GM18520 (cell line): Measurements from ENCODE around the gene GSE1.

Experiments used
- ATAC-seq: cut with Tn5 transposase; IDR thresholded peaks from one replicate; pipeline ENCODE4 v1.9.1; 2021; ENCODE audit not compliant: unreplicated experiment

Gene GSE1

DNA sequence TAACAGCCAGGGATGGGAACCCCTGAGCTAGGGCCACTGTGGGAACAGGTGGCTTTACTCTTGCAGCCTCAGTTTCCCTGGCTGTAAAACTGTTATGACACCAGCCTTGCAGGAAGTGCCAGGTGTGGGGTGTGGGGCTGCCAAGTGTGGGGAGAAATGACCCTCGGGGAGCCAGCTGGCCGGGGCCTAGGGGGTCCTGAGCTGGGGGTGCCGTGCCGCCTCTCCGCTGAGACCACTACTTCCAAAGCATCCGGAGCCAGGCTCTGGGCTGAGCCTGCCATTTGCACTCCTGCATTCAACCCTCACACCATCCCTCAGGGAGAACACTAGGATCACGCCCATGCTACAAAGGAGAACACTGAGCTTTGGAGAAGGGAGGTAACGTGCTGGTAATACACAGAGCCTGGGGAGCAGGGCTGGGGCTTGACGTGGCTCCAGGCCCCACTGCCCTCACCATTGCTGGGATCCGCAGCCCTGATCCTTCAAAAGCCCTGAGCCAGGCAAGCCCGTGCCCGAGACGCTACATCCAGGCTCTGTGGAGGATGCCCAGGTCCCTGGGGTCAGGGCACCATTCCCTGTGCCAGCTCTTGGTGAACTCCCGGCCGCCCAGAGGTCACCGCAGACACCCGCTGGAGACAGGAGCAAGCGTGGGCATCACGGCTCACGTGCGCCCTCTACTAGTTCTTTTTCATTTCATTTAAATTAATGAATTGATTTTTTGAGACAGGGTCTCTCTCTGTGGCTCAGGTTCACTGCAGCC, 104.5 kb downstream of the GSE1 start:
- no peak for ATAC-seq

- ATAC-seq = no peak
Observed at GRCh38 chr16:85718153-85718477, 105.0 kb downstream of the GSE1 start.

DNA sequence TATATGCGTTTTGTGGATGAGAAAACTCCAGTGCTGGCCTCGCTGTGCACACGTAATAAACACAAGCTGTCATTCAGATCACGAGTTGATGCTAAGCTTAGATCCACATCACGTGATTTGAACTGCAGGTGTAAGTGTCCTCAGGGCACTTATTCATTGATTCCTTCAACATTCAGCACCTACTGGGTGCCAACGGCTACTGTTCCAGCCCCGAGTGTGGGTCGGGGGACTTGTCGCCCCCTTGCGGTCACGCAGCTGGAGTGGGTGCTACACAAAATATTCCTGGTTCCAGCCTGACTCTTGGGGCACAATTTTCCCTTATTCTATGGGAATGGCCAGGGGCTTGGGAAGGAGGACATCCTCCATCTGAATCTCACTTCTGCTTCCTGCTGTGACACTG, 105.6 kb downstream of the GSE1 start:
- no peak for ATAC-seq

- ATAC-seq = no peak
Observed at GRCh38 chr16:85719605-85720301, 106.6 kb downstream of the GSE1 start.

DNA sequence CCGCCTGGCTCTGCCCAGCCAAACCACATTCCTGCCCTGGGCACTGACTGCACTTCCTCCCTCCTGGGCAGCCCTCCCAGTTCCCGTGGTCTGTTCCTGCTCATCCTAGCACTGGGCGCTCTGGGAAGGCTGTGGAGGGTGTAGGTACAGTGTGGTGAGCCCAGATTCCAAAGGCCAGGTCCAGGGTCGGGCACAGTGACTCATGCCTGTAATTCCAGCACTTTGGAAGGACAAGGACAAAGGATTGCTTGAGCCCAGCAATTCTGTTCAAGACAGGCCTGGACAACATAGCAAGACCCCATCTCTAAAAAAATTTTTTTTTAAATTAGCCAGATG, 107.1 kb downstream of the GSE1 start:
- ATAC-seq = no peak

DNA sequence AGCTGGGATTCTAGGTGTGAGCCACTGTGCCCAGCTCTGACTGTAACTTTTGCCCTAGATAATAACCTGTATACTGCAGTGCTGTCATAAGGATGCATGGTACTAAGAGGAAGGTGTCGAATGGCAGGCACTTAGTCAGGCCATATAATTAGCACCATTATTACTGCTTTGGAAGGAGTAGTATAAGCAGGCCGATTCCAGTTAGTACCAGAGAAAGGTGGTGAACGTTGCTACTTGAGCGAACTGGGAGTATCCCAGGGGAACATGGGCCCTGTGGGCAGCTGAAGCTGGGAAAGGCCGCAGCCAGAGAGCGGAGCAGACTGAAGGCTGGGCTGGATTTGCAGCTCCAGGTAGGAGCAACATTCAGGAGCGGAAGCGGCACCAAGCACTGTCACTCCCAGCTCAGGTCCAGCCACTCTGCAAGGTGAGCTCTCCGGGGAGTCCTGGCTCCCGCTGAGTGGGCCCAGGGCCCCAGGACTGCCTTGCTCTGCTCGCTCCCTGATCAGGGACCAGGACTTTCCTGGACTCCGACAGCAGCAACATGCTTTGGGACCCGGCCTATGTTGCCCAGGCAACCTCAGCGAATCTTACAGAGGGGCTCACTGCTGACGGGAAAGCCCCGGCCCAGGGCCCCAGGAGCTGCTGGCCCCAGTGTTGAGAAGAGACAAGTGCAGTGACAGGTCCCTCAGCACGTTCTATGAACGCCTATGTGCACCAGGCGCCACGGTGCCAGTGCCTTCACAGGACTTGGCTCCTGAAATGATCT, 109.2 kb downstream of the GSE1 start:
- ATAC-seq = no peak

- no peak for ATAC-seq
Observed at GRCh38 chr16:85724126-85724879, 111.2 kb downstream of the GSE1 start.

- ATAC-seq = no peak
Observed at GRCh38 chr16:85724936-85725335, 111.8 kb downstream of the GSE1 start.
